Left lung (tissue), 10 donors: ENCODE results near the gene SLC52A3. TPM values are rescaled to one million over a fixed set of nuclear protein-coding genes. Genes with fewer than 3 reads are reported as not detected.

ENCODE experiments used
- ATAC-seq: fragments of 200-7000 bp; cut with Tn5 transposase; one replicate; pipeline ENCODE4 v1.9.1; 2020; ENCODE audit warnings: moderate library complexity
- DNase-seq, 4 donors: peaks; one replicate each; pipeline ENCODE4 v3.0.0-alpha.2; 2013 to 2020
- H3K27ac ChIP-seq, 2 donors: fragments of 200-600 bp; sonication (generic) in 1 of 2; one replicate each; pipeline versions ENCODE4 v1.5.0 to v1.8.0; 2020 to 2021
- H3K27me3 ChIP-seq, 2 donors: fragments of 200-600 bp; sonication (generic) in 1 of 2; one replicate each; pipeline versions ENCODE4 v1.5.0 to v1.8.0; 2020 to 2021
- H3K36me3 ChIP-seq, 2 donors: fragments of 200-600 bp; sonication (generic) in 1 of 2; one replicate each; pipeline versions ENCODE4 v1.5.0 to v1.8.0; 2020 to 2021
- H3K4me1 ChIP-seq, 2 donors: fragments of 200-600 bp; one replicate each; pipeline ENCODE4 v1.8.0; 2021
- H3K4me3 ChIP-seq, 2 donors: fragments of 200-600 bp; sonication (generic) in 1 of 2; one replicate each; pipeline versions ENCODE4 v1.5.0 to v1.8.0; 2020 to 2021; ENCODE audit warnings: mild to moderate bottlenecking in 1 of 2
- H3K9me3 ChIP-seq, 2 donors: fragments of 200-600 bp; sonication (generic) in 1 of 2; one replicate each; pipeline versions ENCODE4 v1.5.0 to v1.8.0; 2020 to 2021
- CTCF ChIP-seq, 2 donors: fragments of 200-600 bp; sonication (generic) in 1 of 2; IDR thresholded peaks; one replicate each; pipeline versions ENCODE4 v1.5.0 to v1.8.0; 2021; ENCODE audit warnings: antibody characterized with exemption in 2 of 2
- intact Hi-C, 2 donors: fragments of 100-400 bp; cut with DNase I; formaldehyde crosslinking; loops; one replicate each; pipeline versions ENCODE4 v1.11.2 to v1.14.2; 2022
- polyA plus RNA-seq, 6 donors: library from polyadenylated mRNA; unstranded; fragments of 120-200 nt; gene quantifications; one replicate each; pipeline ENCODE4 v1.2.1, GENCODE V29; 2013; ENCODE audit not compliant: insufficient read length in 6 of 6
- total RNA-seq, 2 donors: library from RNA; stranded (reverse); fragmentation: NEBNext Ultra II Directional; extraction: Animal tissue kit (Norgen Biotek cat#: 25700); gene quantifications; one replicate each; pipeline ENCODE4 v1.2.1, GENCODE V29; 2021
- donor health status: DM: no; HTN: yes; CAD: no.
- donor health status: DM: no; HTN: no; CAD: no.

SLC52A3 gene
- total and polyA plus RNA-seq, 8 donors: 0.37 to 2.7 (median 0.55) TPM

GRCh38 chr20:766906-767305 is 1.4 kb downstream of the SLC52A3 start:
- DNase-seq: no peak
- no peaks in the 10 kb centered on the region for H3K36me3 ChIP-seq
- TF ChIP-seq CTCF (IDR thresholded peaks at IDR 0.05): no peak
- H3K9me3 ChIP-seq: no peaks in the 10 kb centered on the region
- no peak overlapping the region for H3K27ac ChIP-seq
- no peaks in the 10 kb centered on the region for H3K4me1 ChIP-seq
- peaks cover 0 to 15% of the 10 kb centered on the region in 2 donors for H3K27me3 ChIP-seq
- no peak for ATAC-seq
- intact Hi-C loops: no loop called here
- no peak overlapping the region for H3K4me3 ChIP-seq

GRCh38 chr20:764255-764654 is 4.0 kb downstream of the SLC52A3 start:
- H3K27ac ChIP-seq: no peak overlapping the region
- no peak for TF ChIP-seq CTCF (IDR thresholded peaks at IDR 0.05)
- H3K36me3 ChIP-seq: no peaks in the 10 kb centered on the region
- ATAC-seq (no peak), DNase-seq (no peak)
- H3K27me3 ChIP-seq: peaks cover 0 to 25% of the 10 kb centered on the region in 2 donors
- no peaks in the 10 kb centered on the region for H3K9me3 ChIP-seq
- intact Hi-C loops: no loop called here
- no peak overlapping the region for H3K4me3 ChIP-seq
- H3K4me1 ChIP-seq: no peaks in the 10 kb centered on the region

- Histone ChIP-seq H3K9me3 (no peaks in the 10 kb centered on the region), H3K36me3 (no peaks in the 10 kb centered on the region), H3K4me3 (no peak overlapping the region), H3K27ac (no peak overlapping the region), H3K4me1 (no peaks in the 10 kb centered on the region), H3K27me3 (peaks cover 0 to 37% of the 10 kb centered on the region in 2 donors)
- TF ChIP-seq CTCF (IDR thresholded peaks at IDR 0.05): no peak
- intact Hi-C loops: no loop called here
- DNase-seq (no peak), ATAC-seq (peak; percentile 9)
Measured at GRCh38 chr20:761418-762381, 6.6 kb downstream of the SLC52A3 start.

GRCh38 chr20:760751-761417 is 7.4 kb downstream of the SLC52A3 start:
- Histone ChIP-seq H3K4me3 (no peak overlapping the region), H3K27me3 (peaks cover 0 to 42% of the 10 kb centered on the region in 2 donors), H3K9me3 (no peaks in the 10 kb centered on the region), H3K27ac (no peak overlapping the region), H3K4me1 (no peaks in the 10 kb centered on the region), H3K36me3 (no peaks in the 10 kb centered on the region)
- intact Hi-C loops: no loop called here
- peak in 2 of 4 donors; percentile 25 to 83 for DNase-seq
- ATAC-seq: peak; percentile 93
- TF ChIP-seq CTCF (IDR thresholded peaks at IDR 0.05): peak; percentile 60 to 71

GRCh38 chr20:757506-757905 is 10.8 kb downstream of the SLC52A3 start:
- no peak for DNase-seq
- TF ChIP-seq CTCF (IDR thresholded peaks at IDR 0.05): no peak
- intact Hi-C loops: no loop called here

More at GRCh38 chr20:757506-757905, 10.8 kb downstream of the SLC52A3 start:
- Histone ChIP-seq H3K9me3 (no peaks in the 10 kb centered on the region), H3K27me3 (peaks cover 0 to 34% of the 10 kb centered on the region in 2 donors), H3K4me1 (no peaks in the 10 kb centered on the region), H3K27ac (no peak overlapping the region), H3K4me3 (no peak overlapping the region), H3K36me3 (no peaks in the 10 kb centered on the region)
- no peak for ATAC-seq
